Neural progenitor cell (in vitro differentiated cells): ENCODE measurements around the gene GUCD1. TPM values are rescaled to one million over a fixed set of nuclear protein-coding genes. Genes with fewer than 3 reads are reported as not detected.

Experiments used
- DNase-seq: peaks from one replicate; pipeline ENCODE4 v3.0.0-alpha.2; 2016; ENCODE audit warnings: low spot score
- H2AFZ ChIP-seq: fragments of 200-600 bp; sonication (generic); replicated peaks from 2 replicates; pipeline ENCODE4 v1.6.1; 2016; ENCODE audit warnings: antibody characterized with exemption
- H3F3A ChIP-seq: fragments of 200-600 bp; sonication (generic); 2 replicates; pipeline ENCODE4 v1.6.1; 2016; ENCODE audit warnings: antibody characterized with exemption, low read depth
- H3K27ac ChIP-seq: fragments of 200-600 bp; sonication (generic); 2 replicates; pipeline ENCODE4 v1.5.1; 2016; ENCODE audit warnings: mild to moderate bottlenecking
- H3K27me3 ChIP-seq: fragments of 200-600 bp; sonication (generic); 2 replicates; pipeline ENCODE4 v1.6.1; 2016; ENCODE audit warnings: mild to moderate bottlenecking, moderate library complexity
- H3K36me3 ChIP-seq: fragments of 200-600 bp; sonication (generic); 2 replicates; pipeline ENCODE4 v1.5.1; 2016
- H3K4me1 ChIP-seq: fragments of 200-600 bp; sonication (generic); 2 replicates; pipeline ENCODE4 v1.6.1; 2016; ENCODE audit warnings: mixed run types
- H3K4me2 ChIP-seq: fragments of 200-600 bp; sonication (generic); 2 replicates; pipeline ENCODE4 v1.6.1; 2016
- H3K4me3 ChIP-seq: fragments of 200-600 bp; sonication (generic); 2 replicates; pipeline ENCODE4 v1.5.1; 2016
- H3K79me2 ChIP-seq: fragments of 200-600 bp; sonication (generic); 2 replicates; pipeline ENCODE4 v1.6.1; 2016; ENCODE audit warnings: low read depth
- H3K9ac ChIP-seq: fragments of 200-600 bp; sonication (generic); 2 replicates; pipeline ENCODE4 v1.6.1; 2016
- H3K9me3 ChIP-seq: fragments of 200-600 bp; sonication (generic); 2 replicates; pipeline ENCODE4 v1.5.1; 2016; ENCODE audit warnings: low read depth
- H4K20me1 ChIP-seq: fragments of 200-600 bp; sonication (generic); 2 replicates; pipeline ENCODE4 v1.6.1; 2016; ENCODE audit warnings: low read depth
- H3K27ac Mint-ChIP-seq: 3 replicates; pipeline ENCODE4 v1.8.0; 2021; ENCODE audit warnings: mixed read lengths
- H3K27me3 Mint-ChIP-seq: 2 replicates; pipeline ENCODE4 v1.8.0; 2022; ENCODE audit warnings: low read depth, mild to moderate bottlenecking, inconsistent platforms, moderate library complexity, mixed read lengths; ENCODE audit not compliant: insufficient read depth
- H3K36me3 Mint-ChIP-seq: 3 replicates; pipeline ENCODE4 v1.8.0; 2021; ENCODE audit warnings: mixed read lengths
- H3K4me1 Mint-ChIP-seq: 3 replicates; pipeline ENCODE4 v1.8.0; 2021; ENCODE audit warnings: mixed read lengths
- H3K4me3 Mint-ChIP-seq: 3 replicates; pipeline ENCODE4 v1.8.0; 2021; ENCODE audit warnings: mild to moderate bottlenecking, moderate library complexity, mixed read lengths
- H3K9me3 Mint-ChIP-seq: 3 replicates; pipeline ENCODE4 v1.8.0; 2020; ENCODE audit warnings: mixed read lengths
- EZH2 ChIP-seq: fragments of 200-600 bp; sonication (generic); IDR thresholded peaks from 2 replicates; pipeline ENCODE4 v1.6.1; 2017; ENCODE audit warnings: antibody characterized with exemption, mild to moderate bottlenecking, moderate library complexity
- EZH2phosphoT487 ChIP-seq: fragments of 200-600 bp; sonication (generic); IDR thresholded peaks from 2 replicates; pipeline ENCODE4 v1.6.1; 2017; ENCODE audit warnings: antibody characterized with exemption
- total RNA-seq: library from RNA; depleted of rRNA; stranded (reverse); fragments of >200 nt; gene quantifications from 2 replicates; pipeline ENCODE4 v1.2.3, GENCODE V29; 2015; ENCODE audit warnings: low replicate concordance
- TF ChIP-seq, protein P1 (sequence below): fragments of 200-600 bp; sonication (generic); IDR thresholded peaks from 2 replicates; pipeline ENCODE4 v1.5.1; 2017; ENCODE audit warnings: antibody characterized with exemption, mild to moderate bottlenecking

The GUCD1 gene
- total RNA-seq, 1 donor from 2014 or later: 31.0 TPM

DNA sequence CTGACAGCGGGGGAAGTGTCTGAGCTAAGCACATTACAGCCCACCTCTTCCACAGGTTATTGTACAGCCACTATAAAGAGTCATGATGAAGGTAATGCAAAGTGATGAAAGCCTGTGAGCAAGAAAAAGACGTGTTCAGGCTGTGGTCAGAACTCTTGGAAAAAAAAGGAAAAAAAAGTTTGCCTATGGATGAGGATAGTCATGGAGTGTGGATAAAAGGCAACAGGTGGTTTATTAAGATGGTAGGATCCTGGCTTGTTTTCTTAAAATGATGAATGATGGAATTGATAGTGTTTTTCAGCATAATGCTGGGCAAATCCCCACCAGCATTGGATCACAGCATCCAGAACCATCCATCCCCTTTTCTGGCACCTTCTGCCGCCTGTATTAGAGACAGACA is 36.7 kb downstream of the GUCD1 start:
- Histone ChIP-seq H3K4me2 (no peak overlapping the region), H3K36me3 (no peaks in the 10 kb centered on the region), H3K4me3 (no peak overlapping the region), H4K20me1 (no peaks in the 10 kb centered on the region), H3K9me3 (no peaks in the 10 kb centered on the region), H3K4me1 (peaks cover 5% of the 10 kb centered on the region), H3F3A (no peaks in the 10 kb centered on the region), H3K9ac (no peak overlapping the region), H3K27me3 (no peaks in the 10 kb centered on the region), H3K27ac (no peak overlapping the region), H3K79me2 (no peaks in the 10 kb centered on the region), H2AFZ (no peak overlapping the region)
- no peaks in the 10 kb centered on the region for H3K36me3 Mint-ChIP-seq
- DNase-seq: no peak
- TF ChIP-seq EZH2 (no peak), EZH2phosphoT487 (no peak)
- TF ChIP-seq, protein P1, sequence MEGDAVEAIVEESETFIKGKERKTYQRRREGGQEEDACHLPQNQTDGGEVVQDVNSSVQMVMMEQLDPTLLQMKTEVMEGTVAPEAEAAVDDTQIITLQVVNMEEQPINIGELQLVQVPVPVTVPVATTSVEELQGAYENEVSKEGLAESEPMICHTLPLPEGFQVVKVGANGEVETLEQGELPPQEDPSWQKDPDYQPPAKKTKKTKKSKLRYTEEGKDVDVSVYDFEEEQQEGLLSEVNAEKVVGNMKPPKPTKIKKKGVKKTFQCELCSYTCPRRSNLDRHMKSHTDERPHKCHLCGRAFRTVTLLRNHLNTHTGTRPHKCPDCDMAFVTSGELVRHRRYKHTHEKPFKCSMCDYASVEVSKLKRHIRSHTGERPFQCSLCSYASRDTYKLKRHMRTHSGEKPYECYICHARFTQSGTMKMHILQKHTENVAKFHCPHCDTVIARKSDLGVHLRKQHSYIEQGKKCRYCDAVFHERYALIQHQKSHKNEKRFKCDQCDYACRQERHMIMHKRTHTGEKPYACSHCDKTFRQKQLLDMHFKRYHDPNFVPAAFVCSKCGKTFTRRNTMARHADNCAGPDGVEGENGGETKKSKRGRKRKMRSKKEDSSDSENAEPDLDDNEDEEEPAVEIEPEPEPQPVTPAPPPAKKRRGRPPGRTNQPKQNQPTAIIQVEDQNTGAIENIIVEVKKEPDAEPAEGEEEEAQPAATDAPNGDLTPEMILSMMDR: no peak
- no peaks in the 10 kb centered on the region for H3K9me3 Mint-ChIP-seq
- no peak overlapping the region for H3K27ac Mint-ChIP-seq
- H3K27me3 Mint-ChIP-seq: peaks cover 12% of the 10 kb centered on the region
- H3K4me1 Mint-ChIP-seq: peaks cover 3% of the 10 kb centered on the region
- no peak overlapping the region for H3K4me3 Mint-ChIP-seq

DNA sequence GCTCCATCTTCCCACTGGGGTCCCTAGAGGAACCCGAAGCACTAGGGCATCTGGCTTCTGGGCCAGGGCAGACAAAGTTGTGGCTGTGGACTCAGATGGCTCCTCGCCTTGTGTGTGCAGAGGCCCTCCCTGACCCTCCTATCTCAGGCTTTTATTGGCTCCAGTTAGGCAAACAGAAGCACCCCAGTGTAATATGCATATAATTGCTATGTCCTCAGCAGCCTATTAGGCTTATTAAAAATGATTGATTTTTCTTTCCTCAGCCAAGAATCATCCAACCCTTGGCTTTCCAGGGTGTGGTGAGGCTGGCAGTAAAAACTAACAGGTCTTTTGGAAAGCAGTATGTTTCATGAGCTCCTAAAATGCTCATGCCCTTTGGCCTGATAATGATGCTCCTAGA is 37.5 kb downstream of the GUCD1 start:
- Mint-ChIP-seq H3K4me1 (peaks cover 3% of the 10 kb centered on the region), H3K9me3 (no peaks in the 10 kb centered on the region), H3K4me3 (no peak overlapping the region), H3K27me3 (peaks cover 12% of the 10 kb centered on the region), H3K36me3 (no peaks in the 10 kb centered on the region), H3K27ac (no peak overlapping the region)
- Histone ChIP-seq H3F3A (no peaks in the 10 kb centered on the region), H3K4me1 (peaks cover 5% of the 10 kb centered on the region), H3K36me3 (no peaks in the 10 kb centered on the region), H3K27ac (no peak overlapping the region), H3K4me2 (no peak overlapping the region), H4K20me1 (no peaks in the 10 kb centered on the region), H2AFZ (no peak overlapping the region), H3K4me3 (no peak overlapping the region), H3K9me3 (no peaks in the 10 kb centered on the region), H3K9ac (no peak overlapping the region), H3K27me3 (no peaks in the 10 kb centered on the region), H3K79me2 (no peaks in the 10 kb centered on the region)
- DNase-seq: no peak
- TF ChIP-seq EZH2phosphoT487: no peak
- TF ChIP-seq EZH2: no peak
- TF ChIP-seq, protein P1: no peak

DNA sequence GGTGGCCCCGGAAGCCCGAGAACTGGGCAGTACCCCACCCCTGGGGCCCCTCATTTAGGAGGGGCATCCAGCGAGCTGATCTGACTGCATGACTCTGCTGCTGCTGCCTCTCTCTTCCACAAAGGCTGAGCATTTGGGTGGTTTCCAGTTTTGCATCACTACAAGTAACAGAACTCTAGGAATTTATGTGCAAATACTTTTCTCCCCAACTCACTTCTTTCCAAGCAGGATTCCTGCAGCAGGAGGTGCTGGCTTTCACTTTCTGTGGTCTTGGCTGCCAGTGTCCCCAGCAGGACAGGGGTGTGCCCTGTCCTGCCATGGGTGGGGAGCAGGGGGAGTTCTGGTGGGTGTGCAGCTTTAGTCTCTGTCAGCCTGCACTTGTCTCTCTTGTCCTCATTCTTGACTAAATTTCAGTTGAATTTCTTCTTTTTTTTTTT is 38.6 kb downstream of the GUCD1 start:
- Mint-ChIP-seq H3K36me3 (no peaks in the 10 kb centered on the region), H3K27ac (no peak overlapping the region), H3K27me3 (peaks cover 12% of the 10 kb centered on the region), H3K9me3 (no peaks in the 10 kb centered on the region), H3K4me3 (no peak overlapping the region), H3K4me1 (peaks cover 3% of the 10 kb centered on the region)
- Histone ChIP-seq H3K4me2 (no peak overlapping the region), H3K9ac (no peak overlapping the region), H3K79me2 (no peaks in the 10 kb centered on the region), H3K27me3 (no peaks in the 10 kb centered on the region), H3F3A (no peaks in the 10 kb centered on the region), H2AFZ (no peak overlapping the region), H3K4me1 (no peaks in the 10 kb centered on the region), H3K4me3 (no peak overlapping the region), H3K27ac (no peak overlapping the region), H3K36me3 (no peaks in the 10 kb centered on the region), H3K9me3 (no peaks in the 10 kb centered on the region), H4K20me1 (no peaks in the 10 kb centered on the region)
- DNase-seq: no peak
- TF ChIP-seq, protein P1: no peak
- no peak for TF ChIP-seq EZH2
- TF ChIP-seq EZH2phosphoT487: no peak

DNA sequence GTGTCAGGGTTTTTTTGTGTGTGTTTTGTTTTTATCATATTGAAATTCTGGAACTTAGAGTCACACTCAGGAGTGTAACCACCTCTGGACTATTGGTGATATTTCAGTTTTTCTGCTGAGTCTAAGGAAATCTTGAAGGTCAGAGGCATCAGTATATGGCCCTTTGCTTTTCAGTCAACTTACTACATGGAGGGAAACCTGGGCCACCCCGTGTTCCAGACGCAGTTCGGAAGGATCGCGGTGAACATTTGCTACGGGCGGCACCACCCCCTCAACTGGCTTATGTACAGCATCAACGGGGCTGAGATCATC is 40.0 kb downstream of the GUCD1 start:
- H4K20me1 ChIP-seq: no peaks in the 10 kb centered on the region
- Mint-ChIP-seq H3K27me3 (peaks cover 14% of the 10 kb centered on the region), H3K27ac (no peak overlapping the region), H3K9me3 (no peaks in the 10 kb centered on the region), H3K4me1 (peaks cover 6% of the 10 kb centered on the region), H3K36me3 (no peaks in the 10 kb centered on the region), H3K4me3 (no peak overlapping the region)
- H3K36me3 ChIP-seq: no peaks in the 10 kb centered on the region
- no peak overlapping the region for H3K4me3 ChIP-seq
- no peak for DNase-seq
- TF ChIP-seq EZH2phosphoT487 (no peak), EZH2 (no peak)
- TF ChIP-seq, protein P1: no peak
- no peak overlapping the region for H3K27ac ChIP-seq
- H3K4me1 ChIP-seq: no peaks in the 10 kb centered on the region
- H3F3A ChIP-seq: no peaks in the 10 kb centered on the region
- no peaks in the 10 kb centered on the region for H3K79me2 ChIP-seq
- no peak overlapping the region for H2AFZ ChIP-seq
- no peak overlapping the region for H3K4me2 ChIP-seq
- no peaks in the 10 kb centered on the region for H3K27me3 ChIP-seq
- H3K9ac ChIP-seq: no peak overlapping the region
- no peaks in the 10 kb centered on the region for H3K9me3 ChIP-seq
